Activated naive CD8-positive, alpha-beta T cell (primary cell): ENCODE results near the gene ADRA2B.
A peak's percentile ranks its signal among the peaks of the same experiment; 100 is the strongest.

ENCODE experiments used
- H3K27ac Mint-ChIP-seq: one replicate; pipeline ENCODE4 v1.8.0; 2021; ENCODE audit warnings: mixed read lengths
- H3K27me3 Mint-ChIP-seq: one replicate; pipeline ENCODE4 v1.8.0; 2021; ENCODE audit warnings: mixed read lengths
- H3K36me3 Mint-ChIP-seq: one replicate; pipeline ENCODE4 v1.8.0; 2021; ENCODE audit warnings: mixed read lengths
- H3K4me1 Mint-ChIP-seq: one replicate; pipeline ENCODE4 v1.8.0; 2021; ENCODE audit warnings: low read depth, mixed read lengths
- H3K4me3 Mint-ChIP-seq: one replicate; pipeline ENCODE4 v1.8.0; 2021; ENCODE audit warnings: mild to moderate bottlenecking, mixed read lengths
- H3K9me3 Mint-ChIP-seq: one replicate; pipeline ENCODE4 v1.8.0; 2021; ENCODE audit warnings: low read depth, mixed read lengths

ADRA2B gene

DNA sequence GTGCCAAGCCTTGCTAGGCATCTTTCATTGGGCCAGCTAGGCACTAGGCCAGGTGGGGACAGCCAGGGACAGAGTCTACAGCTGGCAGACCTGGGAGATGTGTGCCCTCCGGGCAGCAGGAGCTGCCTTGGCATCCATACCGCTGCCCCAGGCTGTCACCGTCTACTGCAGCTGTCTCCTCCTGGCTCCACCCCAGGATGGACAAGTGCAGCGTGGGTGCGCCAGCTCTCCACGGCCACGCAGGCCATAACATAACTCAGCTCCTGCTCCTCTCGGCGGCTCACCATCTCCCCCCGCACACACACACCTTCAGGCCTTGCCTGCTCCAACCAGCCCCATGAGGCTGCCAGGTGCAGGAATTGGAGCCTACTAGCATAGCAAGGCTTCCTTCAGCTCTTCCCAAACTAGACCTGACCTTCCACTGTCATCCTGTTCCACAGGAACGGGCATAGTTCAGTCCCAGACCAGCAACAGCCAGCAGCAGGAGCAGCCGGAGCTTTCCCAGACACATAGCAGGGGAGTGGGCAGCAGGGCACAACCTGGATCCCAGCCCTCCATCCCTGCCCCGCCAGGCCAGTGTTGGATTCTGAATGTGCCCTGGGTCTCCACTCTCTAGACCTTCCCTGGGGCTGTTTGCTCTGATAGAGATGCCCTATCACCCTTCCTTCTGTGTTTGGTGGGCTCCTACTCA is 2.5 kb upstream of the ADRA2B start:
- Mint-ChIP-seq H3K27me3 (peaks cover 12% of the 10 kb centered on the region), H3K36me3 (no peaks in the 10 kb centered on the region), H3K4me1 (peaks cover 19% of the 10 kb centered on the region), H3K9me3 (no peaks in the 10 kb centered on the region), H3K27ac (no peak overlapping the region), H3K4me3 (peak overlapping the region; percentile 46)

DNA sequence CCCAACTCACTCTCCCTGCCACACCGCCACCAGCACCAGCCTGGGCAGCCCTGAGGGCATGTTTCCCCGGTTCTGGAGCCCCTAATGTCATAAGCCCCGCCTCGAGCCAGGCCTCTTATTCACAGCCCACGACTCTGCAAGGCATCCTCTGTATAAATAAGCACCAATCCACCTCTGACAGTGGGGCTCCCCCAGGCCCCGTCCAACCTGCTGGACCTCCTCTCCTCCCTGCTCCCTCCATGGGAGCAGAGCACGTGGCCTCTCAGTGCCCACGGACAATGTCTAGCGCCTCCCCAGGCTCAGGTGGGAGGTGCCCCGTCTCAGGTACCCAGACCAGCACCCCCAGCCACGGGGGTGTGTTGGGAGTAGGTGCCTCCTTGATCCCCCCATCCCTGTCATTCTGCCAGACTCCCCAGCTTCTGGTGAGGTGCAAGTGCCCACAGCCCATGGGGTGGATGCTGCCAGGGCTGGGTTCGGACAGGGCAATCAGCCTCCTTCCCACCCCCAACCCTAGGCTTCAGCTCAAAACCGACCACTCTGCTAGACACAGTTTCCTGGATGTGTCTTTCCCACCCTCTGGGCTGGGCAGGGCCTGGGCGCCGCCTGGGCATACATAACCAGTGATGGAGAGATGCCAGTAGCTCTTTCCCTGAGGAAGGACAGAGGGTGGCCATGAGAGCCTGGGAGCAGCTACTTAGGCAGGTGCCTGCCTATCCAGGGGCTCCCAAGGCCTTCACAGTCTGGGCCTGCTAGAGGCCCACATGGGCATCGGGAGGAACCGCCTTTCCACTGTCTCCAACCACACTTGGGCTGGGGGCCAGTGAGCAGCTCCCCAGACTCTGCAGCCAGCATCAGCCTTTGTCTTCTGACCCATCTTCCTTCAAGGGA is 1.6 kb upstream of the ADRA2B start:
- Mint-ChIP-seq H3K9me3 (no peaks in the 10 kb centered on the region), H3K27ac (no peak overlapping the region)

DNA sequence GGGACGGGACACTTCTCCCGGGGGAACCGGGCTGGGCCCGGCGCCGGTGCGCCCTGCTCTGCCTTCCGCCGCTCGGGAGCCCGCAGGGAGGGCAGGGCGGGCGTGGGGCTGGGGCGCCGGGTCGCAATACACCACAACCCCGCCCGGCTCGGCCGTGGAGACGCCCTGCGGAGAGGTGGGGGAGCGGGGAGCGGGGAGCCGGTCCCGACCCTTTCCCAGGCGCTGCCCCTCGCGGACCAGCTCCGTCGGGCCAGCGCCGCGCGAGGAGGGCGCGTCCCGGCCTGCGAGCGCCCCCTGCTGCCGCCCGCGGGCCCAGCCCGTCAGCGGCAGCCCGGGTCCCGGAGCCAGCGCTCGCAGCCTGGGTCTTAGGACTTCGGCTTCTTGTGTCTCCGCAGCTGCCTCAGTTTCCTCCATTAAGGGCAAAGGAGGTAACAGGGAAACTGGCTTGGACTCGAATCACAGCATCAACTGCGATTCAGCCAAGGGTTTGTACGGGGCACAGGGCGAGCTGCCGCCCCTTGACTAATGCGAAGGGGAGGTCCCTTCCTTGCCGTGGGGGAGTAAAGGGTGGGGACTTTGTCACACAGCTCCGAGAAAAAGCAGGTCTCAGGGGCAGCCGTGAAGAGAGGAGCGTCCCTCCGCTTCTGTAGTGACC is 635 bp upstream of the ADRA2B start:
- no peaks in the 10 kb centered on the region for H3K36me3 Mint-ChIP-seq
- H3K9me3 Mint-ChIP-seq, result no peaks in the 10 kb centered on the region
- H3K27me3 Mint-ChIP-seq, result peaks cover 12% of the 10 kb centered on the region
- no peak overlapping the region for H3K27ac Mint-ChIP-seq
- peak overlapping the region; percentile 75 for H3K4me3 Mint-ChIP-seq
- H3K4me1 Mint-ChIP-seq, result peaks cover 19% of the 10 kb centered on the region

More for the DNA sequence above, 1.6 kb upstream of the ADRA2B start:
- Mint-ChIP-seq H3K27me3 (peaks cover 12% of the 10 kb centered on the region), H3K4me3 (peak overlapping the region; percentile 75), H3K4me1 (peaks cover 19% of the 10 kb centered on the region), H3K36me3 (no peaks in the 10 kb centered on the region)

DNA sequence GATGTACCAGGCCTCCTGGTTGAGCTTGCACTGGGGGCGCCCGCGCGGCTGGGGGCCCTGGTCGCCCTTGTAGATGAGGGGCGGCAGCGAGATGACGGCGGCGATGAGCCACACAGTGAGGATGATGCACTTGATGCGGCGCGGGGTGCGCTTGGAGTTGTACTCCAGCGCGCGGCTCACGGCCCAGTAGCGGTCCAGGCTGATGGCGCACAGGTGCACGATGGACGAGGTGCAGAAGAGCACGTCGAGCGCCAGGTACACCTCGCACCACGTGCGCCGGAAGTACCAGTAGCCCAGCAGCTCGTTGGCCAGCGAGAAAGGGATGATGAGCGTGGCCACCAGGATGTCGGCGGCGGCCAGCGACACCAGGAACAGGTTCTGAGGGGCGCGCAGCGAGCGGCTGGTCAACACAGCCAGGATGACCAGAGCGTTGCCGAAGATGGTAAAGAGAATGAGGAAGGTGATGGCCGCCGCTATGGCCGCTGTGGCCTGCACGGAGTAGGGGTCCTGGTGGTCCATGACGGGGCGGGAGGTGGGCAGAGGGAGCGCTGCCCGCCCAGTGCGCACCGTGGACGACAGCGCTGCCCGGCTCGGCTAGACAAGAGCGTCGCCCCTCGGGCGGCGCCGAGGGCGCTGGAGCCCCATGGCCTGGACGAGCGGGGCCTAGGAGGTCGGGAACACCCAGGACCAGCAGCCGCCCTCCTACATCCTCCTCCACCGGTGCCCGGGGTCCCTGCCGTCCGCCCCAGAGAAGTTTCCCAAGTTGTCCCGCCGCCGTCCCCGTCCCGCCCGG is 544 bp downstream of the ADRA2B start:
- H3K4me3 Mint-ChIP-seq, result peak overlapping the region; percentile 79
- H3K4me1 Mint-ChIP-seq, result peaks cover 17% of the 10 kb centered on the region
- H3K27me3 Mint-ChIP-seq, result peaks cover 5% of the 10 kb centered on the region
- H3K27ac Mint-ChIP-seq, result peak overlapping the region; percentile 46
- no peaks in the 10 kb centered on the region for H3K9me3 Mint-ChIP-seq
- no peaks in the 10 kb centered on the region for H3K36me3 Mint-ChIP-seq

DNA sequence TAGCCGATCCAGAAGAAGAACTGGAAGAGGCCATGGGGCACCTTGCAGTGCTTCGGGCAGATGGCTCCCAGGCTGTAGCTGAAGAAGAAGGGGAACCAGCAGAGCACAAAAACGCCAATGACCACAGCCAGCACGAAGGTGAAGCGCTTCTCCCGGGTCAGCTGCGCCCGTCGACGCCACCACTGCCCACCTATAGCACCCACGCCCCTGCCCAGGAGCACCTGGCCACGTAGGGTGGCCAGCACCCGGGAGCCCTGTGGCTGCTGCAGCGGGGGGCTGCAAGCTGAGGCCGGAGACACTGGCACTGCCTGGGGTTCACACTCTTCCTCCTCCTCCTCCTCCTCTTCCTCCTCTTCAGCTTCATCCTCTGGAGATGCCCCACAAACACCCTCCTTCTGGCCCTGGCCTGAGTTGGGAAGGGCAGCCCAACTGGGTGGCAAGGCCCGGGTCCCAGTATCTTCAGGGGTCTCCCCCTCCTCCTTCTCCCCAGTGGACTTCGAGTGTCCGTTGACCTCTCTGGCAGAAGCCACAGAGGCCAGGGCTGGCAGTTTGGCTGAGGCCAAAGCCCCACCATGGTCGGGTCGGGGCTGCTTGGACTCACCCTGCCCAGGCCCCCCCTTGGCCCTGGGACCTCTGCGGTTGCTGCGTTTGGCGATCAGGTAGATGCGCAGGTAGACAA is 1.3 kb downstream of the ADRA2B start:
- Mint-ChIP-seq H3K9me3 (no peaks in the 10 kb centered on the region), H3K4me1 (peaks cover 11% of the 10 kb centered on the region), H3K4me3 (peak overlapping the region; percentile 79), H3K27me3 (peaks cover 2% of the 10 kb centered on the region), H3K36me3 (no peaks in the 10 kb centered on the region), H3K27ac (no peak overlapping the region)

DNA sequence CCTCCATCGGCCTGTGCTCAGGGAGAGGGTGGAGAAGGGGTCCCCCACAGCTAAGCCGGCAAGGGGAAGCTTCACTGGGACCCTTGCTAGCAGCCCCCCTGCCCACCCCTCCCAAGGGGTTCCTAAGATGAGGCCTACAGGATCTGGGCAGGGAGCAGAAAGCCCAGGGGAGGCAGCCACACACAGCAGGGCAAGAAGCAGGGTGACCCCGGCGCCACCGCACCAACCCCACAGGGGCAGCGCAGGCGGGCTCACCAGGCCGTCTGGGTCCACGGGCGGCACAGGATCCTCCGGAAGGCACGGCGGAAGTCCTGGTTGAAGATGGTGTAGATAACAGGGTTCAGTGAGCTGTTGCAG is 1.8 kb downstream of the ADRA2B start:
- Mint-ChIP-seq H3K4me1 (peaks cover 10% of the 10 kb centered on the region), H3K9me3 (no peaks in the 10 kb centered on the region), H3K27ac (no peak overlapping the region), H3K36me3 (no peaks in the 10 kb centered on the region), H3K4me3 (no peak overlapping the region), H3K27me3 (peaks cover 2% of the 10 kb centered on the region)

DNA sequence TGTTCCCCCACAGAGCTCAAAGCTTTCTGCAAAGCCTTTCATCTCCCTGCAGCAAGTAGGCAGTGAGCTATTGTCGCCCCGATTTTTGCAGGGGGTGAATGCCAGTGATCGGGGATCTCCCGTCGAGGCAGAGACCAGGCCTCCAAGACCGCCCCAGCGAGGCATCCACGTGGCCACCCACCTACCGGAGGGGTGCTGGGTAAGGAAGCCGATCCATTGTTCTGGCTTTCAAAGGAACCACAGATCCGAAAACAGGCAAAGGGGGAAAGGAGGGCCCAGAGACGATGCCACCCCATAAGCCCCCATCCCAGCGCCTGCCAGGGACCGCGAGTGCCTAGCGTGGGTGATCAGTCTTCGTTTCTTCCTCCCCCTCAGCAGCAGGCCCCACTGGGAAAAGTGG is 2.4 kb downstream of the ADRA2B start:
- Mint-ChIP-seq H3K4me3 (no peak overlapping the region), H3K36me3 (no peaks in the 10 kb centered on the region), H3K9me3 (no peaks in the 10 kb centered on the region), H3K4me1 (peaks cover 10% of the 10 kb centered on the region), H3K27ac (no peak overlapping the region), H3K27me3 (peaks cover 2% of the 10 kb centered on the region)

DNA sequence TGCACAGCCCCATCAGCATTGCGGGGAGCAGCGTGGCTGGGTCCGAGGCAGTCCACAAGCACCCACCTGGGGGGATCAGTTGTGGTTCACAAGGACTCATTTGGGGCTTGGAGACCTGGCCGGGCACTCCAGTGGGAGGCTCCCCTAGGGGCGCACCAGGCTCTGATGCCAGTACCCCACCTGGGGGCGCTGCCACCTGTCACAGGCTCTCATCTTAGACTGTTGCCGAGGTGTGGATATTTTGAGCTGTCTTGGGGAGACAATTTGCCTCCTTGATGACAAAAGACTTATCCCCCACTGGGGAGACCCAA is 3.0 kb downstream of the ADRA2B start:
- no peaks in the 10 kb centered on the region for H3K36me3 Mint-ChIP-seq
- H3K27me3 Mint-ChIP-seq, result no peaks in the 10 kb centered on the region
- no peak overlapping the region for H3K27ac Mint-ChIP-seq
- no peaks in the 10 kb centered on the region for H3K9me3 Mint-ChIP-seq
- H3K4me1 Mint-ChIP-seq, result peaks cover 10% of the 10 kb centered on the region
- no peak overlapping the region for H3K4me3 Mint-ChIP-seq

DNA sequence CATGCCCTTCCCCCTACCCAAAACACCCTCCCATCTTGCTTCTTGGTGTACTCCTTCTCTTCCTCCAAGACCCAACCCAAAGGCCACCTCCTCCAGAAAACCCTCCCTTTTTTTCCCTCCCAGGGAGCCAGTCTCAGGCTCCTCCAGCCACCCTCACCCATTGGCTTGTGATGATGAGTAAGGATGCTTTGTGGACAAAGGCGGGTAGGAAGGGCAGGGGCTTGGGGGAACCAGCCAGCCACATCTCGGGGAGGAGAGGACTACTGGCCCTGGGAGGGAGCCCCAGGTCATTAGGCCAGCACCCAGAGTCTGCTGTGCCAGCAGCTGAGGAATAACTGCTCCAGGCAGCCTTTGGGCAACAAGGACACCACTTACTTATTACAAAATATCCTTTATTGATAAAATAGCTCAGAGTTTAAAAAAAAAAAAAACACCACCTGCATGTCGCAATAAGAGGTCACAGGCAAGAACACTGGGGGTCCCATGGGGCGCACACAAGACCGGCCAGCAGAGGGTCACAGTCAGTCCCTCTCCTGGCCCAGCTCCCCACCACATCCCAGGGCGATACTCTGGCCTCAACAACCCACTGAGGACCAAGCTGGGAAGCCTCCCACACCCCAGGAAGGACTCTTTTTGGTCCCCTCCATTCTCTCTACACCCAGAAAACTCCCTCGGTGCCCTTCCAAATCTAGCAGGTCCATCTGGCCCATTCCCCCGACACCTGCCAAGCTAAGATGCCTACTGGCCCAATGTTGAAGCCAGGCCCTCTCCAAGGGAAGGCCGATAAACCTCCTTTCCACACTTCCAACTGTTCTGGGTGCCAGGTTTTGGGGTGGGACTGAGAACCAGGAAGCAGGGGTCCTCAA is 3.6 kb downstream of the ADRA2B start:
- no peaks in the 10 kb centered on the region for H3K27me3 Mint-ChIP-seq
- no peaks in the 10 kb centered on the region for H3K36me3 Mint-ChIP-seq
- H3K4me3 Mint-ChIP-seq, result no peak overlapping the region
- peaks cover 9% of the 10 kb centered on the region for H3K4me1 Mint-ChIP-seq
- no peaks in the 10 kb centered on the region for H3K9me3 Mint-ChIP-seq
- H3K27ac Mint-ChIP-seq, result no peak overlapping the region

DNA sequence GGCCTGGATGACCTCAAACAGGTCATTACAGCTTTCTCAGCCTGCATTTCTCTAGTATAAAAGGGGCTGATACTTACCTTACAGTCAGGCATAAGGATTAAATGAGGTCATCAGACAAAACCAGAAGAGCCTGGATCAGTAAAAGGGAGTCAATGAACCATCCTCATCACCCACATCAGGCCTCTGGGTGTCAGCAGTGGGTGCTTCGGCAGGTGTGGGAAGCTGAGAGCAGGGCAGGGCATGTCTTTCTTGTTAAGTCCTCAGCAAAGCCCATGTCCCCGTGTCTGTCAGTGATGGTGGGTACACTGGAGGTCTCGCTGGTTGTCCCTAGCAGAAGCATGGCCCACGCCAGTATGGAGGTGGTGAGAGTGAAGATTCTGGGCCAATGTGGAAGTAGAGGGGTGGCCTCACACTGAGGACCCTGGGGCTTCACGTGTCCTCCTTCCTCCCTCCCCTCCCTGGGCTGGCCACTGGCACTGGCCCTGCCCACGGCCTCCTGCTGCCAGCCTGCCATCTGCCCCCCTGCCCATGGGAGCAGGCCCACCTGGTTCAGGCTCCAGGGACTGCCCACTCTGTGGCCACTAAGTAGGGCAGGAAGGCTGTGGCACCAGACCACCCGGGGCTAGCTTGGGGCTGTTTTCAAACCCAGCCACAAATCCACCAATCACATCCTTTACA is 4.4 kb downstream of the ADRA2B start:
- H3K27ac Mint-ChIP-seq, result no peak overlapping the region
- H3K4me3 Mint-ChIP-seq, result no peak overlapping the region
- H3K27me3 Mint-ChIP-seq, result no peaks in the 10 kb centered on the region
- H3K4me1 Mint-ChIP-seq, result peaks cover 4% of the 10 kb centered on the region
- no peaks in the 10 kb centered on the region for H3K36me3 Mint-ChIP-seq
- no peaks in the 10 kb centered on the region for H3K9me3 Mint-ChIP-seq

DNA sequence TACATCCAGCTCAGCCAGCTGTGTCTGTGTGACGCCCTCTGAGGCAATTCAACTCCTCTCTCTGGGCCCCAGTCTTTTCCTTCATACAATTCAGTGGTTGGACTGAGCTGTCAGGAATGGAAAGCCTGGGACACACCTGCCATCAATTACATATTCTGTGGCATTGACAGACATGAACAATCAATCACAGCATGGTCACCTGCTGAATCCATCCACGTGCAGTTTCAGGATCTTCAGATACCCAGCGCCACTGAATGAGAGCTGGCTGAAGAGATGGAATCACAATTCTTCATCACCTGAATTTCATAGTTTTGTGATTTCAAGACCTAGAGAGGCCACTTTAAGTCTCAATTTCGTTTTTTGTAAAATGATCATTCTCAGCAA is 5.1 kb downstream of the ADRA2B start:
- H3K4me3 Mint-ChIP-seq, result no peak overlapping the region
- H3K4me1 Mint-ChIP-seq, result peaks cover 4% of the 10 kb centered on the region
- no peaks in the 10 kb centered on the region for H3K36me3 Mint-ChIP-seq
- H3K27me3 Mint-ChIP-seq, result no peaks in the 10 kb centered on the region
- H3K9me3 Mint-ChIP-seq, result no peaks in the 10 kb centered on the region
- H3K27ac Mint-ChIP-seq, result no peak overlapping the region

DNA sequence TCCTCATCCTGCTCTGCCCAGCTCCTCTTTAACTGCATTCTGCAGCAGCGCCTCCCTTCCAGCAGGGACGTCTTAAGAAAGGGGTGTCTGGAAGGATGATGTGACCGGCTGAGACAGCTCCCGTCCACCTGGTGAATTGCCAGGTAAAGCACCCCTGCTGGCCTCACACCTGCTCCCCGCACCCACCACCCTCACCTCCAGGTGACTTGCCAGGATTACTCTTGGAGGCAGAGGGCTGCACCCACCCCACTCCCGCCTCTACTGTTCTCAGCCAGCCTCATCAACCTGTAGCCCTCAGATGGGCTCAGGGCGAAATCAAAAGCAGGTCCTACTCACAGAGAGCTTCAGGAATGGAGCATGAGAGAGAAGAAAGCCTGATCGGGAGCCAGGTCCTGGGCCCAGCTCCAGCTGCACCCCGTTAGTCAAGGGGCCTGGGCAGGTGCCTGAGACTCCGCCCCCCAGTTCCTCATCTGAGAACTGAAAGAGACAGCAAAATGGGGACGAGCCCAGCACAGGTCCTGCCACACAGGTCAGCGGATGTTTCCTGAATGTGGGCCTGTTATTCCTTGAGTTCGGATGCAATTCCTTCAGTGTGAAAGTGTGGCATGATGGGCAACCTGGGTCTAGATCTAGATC is 5.6 kb downstream of the ADRA2B start:
- Mint-ChIP-seq H3K4me1 (peaks cover 3% of the 10 kb centered on the region), H3K4me3 (no peak overlapping the region), H3K36me3 (no peaks in the 10 kb centered on the region), H3K27me3 (no peaks in the 10 kb centered on the region), H3K27ac (no peak overlapping the region), H3K9me3 (no peaks in the 10 kb centered on the region)

DNA sequence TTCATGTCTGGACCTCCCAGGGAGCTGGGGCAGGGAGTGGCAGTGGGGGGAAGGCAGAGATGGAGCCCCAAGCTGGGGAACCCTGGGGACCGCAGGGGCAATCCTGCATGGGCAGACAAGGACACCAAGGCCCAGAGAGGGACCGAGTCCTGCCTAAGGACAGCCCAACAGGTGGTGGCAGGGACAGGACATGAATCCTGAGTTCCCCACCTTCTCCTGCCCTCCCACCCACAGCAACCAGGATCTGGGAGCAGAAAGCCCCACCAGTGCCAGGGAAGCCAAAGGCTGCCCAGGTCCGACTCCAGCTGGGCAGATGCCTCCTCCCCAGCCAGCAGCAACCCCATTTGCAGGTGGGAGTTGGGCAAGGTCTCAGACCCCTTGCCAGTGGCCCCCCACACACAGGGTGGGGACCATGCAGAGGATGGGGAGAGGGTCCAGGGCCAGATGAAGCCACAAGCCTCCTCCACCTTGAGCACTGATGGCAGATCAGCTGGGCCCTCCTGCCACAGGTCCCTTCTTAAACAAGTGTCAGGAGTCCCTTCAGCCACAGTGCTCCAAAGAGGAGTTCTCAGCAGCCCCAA is 6.3 kb downstream of the ADRA2B start:
- no peaks in the 10 kb centered on the region for H3K9me3 Mint-ChIP-seq
- no peak overlapping the region for H3K4me3 Mint-ChIP-seq
- no peaks in the 10 kb centered on the region for H3K36me3 Mint-ChIP-seq
- no peaks in the 10 kb centered on the region for H3K4me1 Mint-ChIP-seq
- no peaks in the 10 kb centered on the region for H3K27me3 Mint-ChIP-seq
- no peak overlapping the region for H3K27ac Mint-ChIP-seq
